HL-60 (cell line): ENCODE results near the gene E2F2.

ENCODE experiments used
- GABPA ChIP-seq: IDR thresholded peaks from 2 replicates; pipeline ENCODE4 v1.6.1; 2012; ENCODE audit warnings: low read depth
- POLR2AphosphoS5 ChIP-seq: IDR thresholded peaks from 2 replicates; pipeline ENCODE4 v1.6.1; 2012; ENCODE audit warnings: low read depth
- SPI1 ChIP-seq: IDR thresholded peaks from 2 replicates; pipeline ENCODE4 v1.6.1; 2012; ENCODE audit warnings: low read depth, mild to moderate bottlenecking, borderline replicate concordance
- TF ChIP-seq, protein P1 (sequence below): IDR thresholded peaks from one replicate; pipeline ENCODE4 v1.5.1; 2011; ENCODE audit warnings: low read length, control low read depth, inconsistent platforms; ENCODE audit not compliant: insufficient read depth
- TF ChIP-seq, protein P2 (sequence below): IDR thresholded peaks from 2 replicates; pipeline ENCODE4 v1.6.1; 2012; ENCODE audit warnings: low read depth; ENCODE audit not compliant: insufficient replicate concordance

DNA sequence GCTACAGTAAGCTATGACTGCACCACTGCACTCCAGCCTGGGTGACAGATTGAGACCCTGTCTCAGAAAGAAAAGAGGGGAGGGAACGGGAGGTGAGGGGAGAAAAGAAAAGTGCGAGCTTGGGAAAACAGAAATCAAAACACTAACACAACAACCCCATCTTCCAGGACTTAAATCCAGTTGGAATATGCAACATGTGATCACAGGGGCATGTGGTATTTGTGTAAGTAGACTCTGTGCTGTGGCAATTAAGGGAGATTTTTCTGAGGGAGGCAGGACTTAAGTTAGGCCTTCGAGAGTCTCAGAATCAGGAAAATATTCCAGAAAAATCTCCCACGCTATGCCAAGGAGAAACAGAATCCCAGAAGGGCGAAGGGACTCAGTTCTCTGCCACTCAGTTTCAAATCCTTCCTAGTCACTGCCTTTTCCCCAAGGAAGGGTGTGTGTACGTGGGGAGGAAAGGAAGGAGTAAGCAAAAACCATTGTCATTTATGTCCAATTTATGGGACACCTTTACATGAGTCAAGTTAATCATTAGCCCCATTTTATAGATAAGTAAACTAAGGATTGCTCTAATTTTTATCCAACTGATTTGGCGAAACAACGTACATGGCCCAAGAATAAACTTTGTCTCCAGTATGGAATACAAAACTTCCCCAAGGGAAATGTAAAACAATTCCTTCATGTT, 16.0 kb upstream of the E2F2 start:
- TF ChIP-seq SPI1 (no peak), POLR2AphosphoS5 (no peak), GABPA (no peak)
- TF ChIP-seq, protein P1, sequence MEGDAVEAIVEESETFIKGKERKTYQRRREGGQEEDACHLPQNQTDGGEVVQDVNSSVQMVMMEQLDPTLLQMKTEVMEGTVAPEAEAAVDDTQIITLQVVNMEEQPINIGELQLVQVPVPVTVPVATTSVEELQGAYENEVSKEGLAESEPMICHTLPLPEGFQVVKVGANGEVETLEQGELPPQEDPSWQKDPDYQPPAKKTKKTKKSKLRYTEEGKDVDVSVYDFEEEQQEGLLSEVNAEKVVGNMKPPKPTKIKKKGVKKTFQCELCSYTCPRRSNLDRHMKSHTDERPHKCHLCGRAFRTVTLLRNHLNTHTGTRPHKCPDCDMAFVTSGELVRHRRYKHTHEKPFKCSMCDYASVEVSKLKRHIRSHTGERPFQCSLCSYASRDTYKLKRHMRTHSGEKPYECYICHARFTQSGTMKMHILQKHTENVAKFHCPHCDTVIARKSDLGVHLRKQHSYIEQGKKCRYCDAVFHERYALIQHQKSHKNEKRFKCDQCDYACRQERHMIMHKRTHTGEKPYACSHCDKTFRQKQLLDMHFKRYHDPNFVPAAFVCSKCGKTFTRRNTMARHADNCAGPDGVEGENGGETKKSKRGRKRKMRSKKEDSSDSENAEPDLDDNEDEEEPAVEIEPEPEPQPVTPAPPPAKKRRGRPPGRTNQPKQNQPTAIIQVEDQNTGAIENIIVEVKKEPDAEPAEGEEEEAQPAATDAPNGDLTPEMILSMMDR, result no peak
- TF ChIP-seq, protein P2, sequence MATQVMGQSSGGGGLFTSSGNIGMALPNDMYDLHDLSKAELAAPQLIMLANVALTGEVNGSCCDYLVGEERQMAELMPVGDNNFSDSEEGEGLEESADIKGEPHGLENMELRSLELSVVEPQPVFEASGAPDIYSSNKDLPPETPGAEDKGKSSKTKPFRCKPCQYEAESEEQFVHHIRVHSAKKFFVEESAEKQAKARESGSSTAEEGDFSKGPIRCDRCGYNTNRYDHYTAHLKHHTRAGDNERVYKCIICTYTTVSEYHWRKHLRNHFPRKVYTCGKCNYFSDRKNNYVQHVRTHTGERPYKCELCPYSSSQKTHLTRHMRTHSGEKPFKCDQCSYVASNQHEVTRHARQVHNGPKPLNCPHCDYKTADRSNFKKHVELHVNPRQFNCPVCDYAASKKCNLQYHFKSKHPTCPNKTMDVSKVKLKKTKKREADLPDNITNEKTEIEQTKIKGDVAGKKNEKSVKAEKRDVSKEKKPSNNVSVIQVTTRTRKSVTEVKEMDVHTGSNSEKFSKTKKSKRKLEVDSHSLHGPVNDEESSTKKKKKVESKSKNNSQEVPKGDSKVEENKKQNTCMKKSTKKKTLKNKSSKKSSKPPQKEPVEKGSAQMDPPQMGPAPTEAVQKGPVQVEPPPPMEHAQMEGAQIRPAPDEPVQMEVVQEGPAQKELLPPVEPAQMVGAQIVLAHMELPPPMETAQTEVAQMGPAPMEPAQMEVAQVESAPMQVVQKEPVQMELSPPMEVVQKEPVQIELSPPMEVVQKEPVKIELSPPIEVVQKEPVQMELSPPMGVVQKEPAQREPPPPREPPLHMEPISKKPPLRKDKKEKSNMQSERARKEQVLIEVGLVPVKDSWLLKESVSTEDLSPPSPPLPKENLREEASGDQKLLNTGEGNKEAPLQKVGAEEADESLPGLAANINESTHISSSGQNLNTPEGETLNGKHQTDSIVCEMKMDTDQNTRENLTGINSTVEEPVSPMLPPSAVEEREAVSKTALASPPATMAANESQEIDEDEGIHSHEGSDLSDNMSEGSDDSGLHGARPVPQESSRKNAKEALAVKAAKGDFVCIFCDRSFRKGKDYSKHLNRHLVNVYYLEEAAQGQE, result no peak
